AG04449 (cell line): ENCODE results near the gene HTR4.

ENCODE experiments used
- CTCF ChIA-PET: fragments of 350-600 bp; formaldehyde crosslinking; extraction: SDS; loops from one replicate; lab custom pipeline; 2021; ENCODE audit warnings: antibody characterized with exemption; lab: Yijun Ruan, JAX
- POLR2A ChIA-PET: fragments of 400-600, 350-600 bp; formaldehyde crosslinking; extraction: SDS; loops from one replicate; lab custom pipeline; 2020; ENCODE audit warnings: antibody characterized with exemption, inconsistent platforms; lab: Yijun Ruan, JAX
- DNase-seq: peaks from one replicate; pipeline ENCODE4 v3.0.0-alpha.2; 2010; ENCODE audit warnings: low read depth, low spot score
- H3K4me3 ChIP-seq: 2 replicates; pipeline ENCODE4 v1.5.1; 2011; ENCODE audit warnings: low read depth, mild to moderate bottlenecking, control low read depth, low read length
- CTCF ChIP-seq: IDR thresholded peaks from one replicate; pipeline ENCODE4 v1.5.1; 2011; ENCODE audit warnings: mild to moderate bottlenecking, moderate library complexity, low read length, control low read depth, inconsistent platforms; ENCODE audit not compliant: insufficient read depth; ENCODE audit errors: missing control alignments

Gene HTR4

GRCh38 chr5:148458036-148458888, 196.1 kb downstream of the HTR4 start:
- CTCF ChIA-PET: interaction anchor here (1.2 kb wide), 1 partner anchor 15 kb away, joined by 4 read pairs; no protein-coding TSS in a partner anchor
- no peak overlapping the region for H3K4me3 ChIP-seq
- TF ChIP-seq CTCF: no peak
- no peak for DNase-seq
- POLR2A ChIA-PET: no interaction called here

- no peak for TF ChIP-seq CTCF
- ChIA-PET CTCF (interaction anchor here (1.3 to 5.1 kb wide), 2 partner anchors 14 to 274 kb away, joined by 7 to 52 read pairs; no protein-coding TSS in a partner anchor), POLR2A (no interaction called here)
- no peak for DNase-seq
- no peak overlapping the region for H3K4me3 ChIP-seq
Observed at GRCh38 chr5:148457183-148457620, 197.1 kb downstream of the HTR4 start.

GRCh38 chr5:148455185-148455584, 199.1 kb downstream of the HTR4 start:
- ChIA-PET CTCF (interaction anchor here (5.1 kb wide), 1 partner anchor 12 kb away, joined by 52 read pairs; no protein-coding TSS in a partner anchor), POLR2A (no interaction called here)
- TF ChIP-seq CTCF: no peak
- no peak for DNase-seq
- no peak overlapping the region for H3K4me3 ChIP-seq

GRCh38 chr5:148454576-148454975, 199.8 kb downstream of the HTR4 start:
- no peak for DNase-seq
- no peak overlapping the region for H3K4me3 ChIP-seq
- POLR2A ChIA-PET: no interaction called here
- CTCF ChIA-PET: interaction anchor here (5.1 to 16.0 kb wide), 2 partner anchors 11 to 276 kb away, joined by 52 to 342 read pairs; no protein-coding TSS in a partner anchor
- TF ChIP-seq CTCF: no peak

- ChIA-PET CTCF (interaction anchor here (1.0 to 16.0 kb wide), 4 partner anchors 9 to 278 kb away, joined by 3 to 342 read pairs (median 28); no protein-coding TSS in a partner anchor), POLR2A (no interaction called here)
- H3K4me3 ChIP-seq: no peak overlapping the region
- DNase-seq: no peak
- no peak for TF ChIP-seq CTCF
Observed at GRCh38 chr5:148452499-148453193, 201.7 kb downstream of the HTR4 start.

GRCh38 chr5:148446611-148447010, 207.7 kb downstream of the HTR4 start:
- TF ChIP-seq CTCF: no peak
- no peak overlapping the region for H3K4me3 ChIP-seq
- no peak for DNase-seq
- ChIA-PET POLR2A (no interaction called here), CTCF (interaction anchor here (0.9 to 16.0 kb wide), 4 partner anchors 14 to 669 kb away, joined by 3 to 342 read pairs (median 3); no protein-coding TSS in a partner anchor)
